WTC11 (cell line): ENCODE data around the gene SPATA9. TPM values are rescaled to one million over a fixed set of nuclear protein-coding genes. Genes with fewer than 3 reads are reported as not detected.
A peak's percentile ranks its signal among the peaks of the same experiment; 100 is the strongest.

Source experiments
- ATAC-seq: fragments of 200-7000 bp; cut with Tn5 transposase; 2 replicates; pipeline ENCODE4 v1.10.0; 2021; ENCODE audit warnings: mild to moderate bottlenecking, moderate library complexity
- CTCF ChIA-PET: fragments of 300-600 bp; sonication (Branson Sonifier 250); formaldehyde crosslinking; loops from one replicate; lab custom pipeline; 2021; ENCODE audit warnings: antibody characterized with exemption; lab: Charles Lee
- POLR2A ChIA-PET: fragments of 350-600 bp; sonication (Branson Sonifier 250); formaldehyde crosslinking; loops from one replicate; lab custom pipeline; 2021; ENCODE audit warnings: antibody characterized with exemption; lab: Charles Lee
- DNase-seq: peaks from one replicate; pipeline ENCODE4 v3.0.0; 2021; ENCODE audit warnings: low spot score
- H3K27ac Mint-ChIP-seq: 2 replicates; pipeline ENCODE4 v1.8.0; 2021; ENCODE audit warnings: mixed read lengths
- H3K27me3 Mint-ChIP-seq: 2 replicates; pipeline ENCODE4 v1.8.0; 2021; ENCODE audit warnings: low read depth, mild to moderate bottlenecking, moderate library complexity, mixed read lengths
- H3K36me3 Mint-ChIP-seq: 2 replicates; pipeline ENCODE4 v1.8.0; 2021; ENCODE audit warnings: mixed read lengths
- H3K4me1 Mint-ChIP-seq: 2 replicates; pipeline ENCODE4 v1.8.0; 2022; ENCODE audit warnings: mixed read lengths
- H3K4me3 Mint-ChIP-seq: 2 replicates; pipeline ENCODE4 v1.8.0; 2021; ENCODE audit warnings: mild to moderate bottlenecking, moderate library complexity, mixed read lengths
- H3K9me3 Mint-ChIP-seq: 2 replicates; pipeline ENCODE4 v1.8.0; 2021; ENCODE audit warnings: mixed read lengths
- CREM ChIP-seq: sonication (generic); formaldehyde crosslinking; IDR thresholded peaks from 2 replicates; pipeline ENCODE4 v1.8.1; 2022; ENCODE audit warnings: mild to moderate bottlenecking, missing genetic modification reagents, moderate library complexity
- ETV6 ChIP-seq: sonication (generic); formaldehyde crosslinking; IDR thresholded peaks from 2 replicates; pipeline ENCODE4 v1.8.1; 2022; ENCODE audit warnings: mild to moderate bottlenecking, missing genetic modification reagents
- FOXK1 ChIP-seq: sonication (generic); formaldehyde crosslinking; IDR thresholded peaks from 2 replicates; pipeline ENCODE4 v1.8.0; 2022; ENCODE audit warnings: mild to moderate bottlenecking, moderate library complexity, missing genetic modification reagents
- GTF2I ChIP-seq: fragments of 250-450 bp; sonication (Bioruptor Pico); conservative IDR thresholded peaks from 2 replicates; pipeline ENCODE4 v1.4.0; 2021; ENCODE audit warnings: mild to moderate bottlenecking
- KAT7 ChIP-seq: sonication (generic); formaldehyde crosslinking; IDR thresholded peaks from 2 replicates; pipeline ENCODE4 v1.8.1; 2023; ENCODE audit warnings: missing genetic modification reagents, mild to moderate bottlenecking, borderline replicate concordance
- RORB ChIP-seq: fragments of 250-450 bp; sonication (Bioruptor Pico); IDR thresholded peaks from 2 replicates; pipeline ENCODE4 v1.9.0; 2021; ENCODE audit warnings: mild to moderate bottlenecking
- ZBTB21 ChIP-seq: sonication (generic); formaldehyde crosslinking; IDR thresholded peaks from 2 replicates; pipeline ENCODE4 v1.8.1; 2023; ENCODE audit warnings: mild to moderate bottlenecking, missing genetic modification reagents, borderline replicate concordance
- ZNF219 ChIP-seq: sonication (generic); formaldehyde crosslinking; IDR thresholded peaks from 2 replicates; pipeline ENCODE4 v1.8.0; 2023; ENCODE audit warnings: missing genetic modification reagents, mild to moderate bottlenecking, borderline replicate concordance
- ZNF396 ChIP-seq: fragments of 250-450 bp; sonication (Bioruptor Pico); IDR thresholded peaks from 2 replicates; pipeline ENCODE4 v1.8.0; 2021; ENCODE audit warnings: mild to moderate bottlenecking, moderate library complexity, borderline replicate concordance
- ZNF416 ChIP-seq: fragments of 250-450 bp; sonication (Bioruptor Pico); IDR thresholded peaks from 2 replicates; pipeline ENCODE4 v1.9.0; 2021; ENCODE audit warnings: mild to moderate bottlenecking, inconsistent platforms
- total RNA-seq: library from RNA; stranded (reverse); gene quantifications from 3 replicates; pipeline ENCODE4 v1.2.3, GENCODE V29; 2021
- TF ChIP-seq, protein P1 (sequence below): fragments of 250-450 bp; sonication (Bioruptor Pico); IDR thresholded peaks from 2 replicates; pipeline ENCODE4 v1.9.0; 2021; ENCODE audit warnings: mild to moderate bottlenecking
- TF ChIP-seq, protein P2 (sequence below): sonication (generic); formaldehyde crosslinking; IDR thresholded peaks from 2 replicates; pipeline ENCODE4 v1.8.0; 2022; ENCODE audit warnings: mild to moderate bottlenecking, missing genetic modification reagents
- TF ChIP-seq, protein P3 (sequence below): sonication (generic); formaldehyde crosslinking; IDR thresholded peaks from 2 replicates; pipeline ENCODE4 v1.8.0; 2023; ENCODE audit warnings: mild to moderate bottlenecking, missing genetic modification reagents
- TF ChIP-seq, protein P4 (sequence below): sonication (generic); formaldehyde crosslinking; IDR thresholded peaks from 2 replicates; pipeline ENCODE4 v1.8.1; 2023; ENCODE audit warnings: mild to moderate bottlenecking, missing genetic modification reagents, moderate library complexity
- TF ChIP-seq, protein P5 (sequence below): sonication (generic); formaldehyde crosslinking; IDR thresholded peaks from 2 replicates; pipeline ENCODE4 v1.8.1; 2022; ENCODE audit warnings: mild to moderate bottlenecking, missing genetic modification reagents, moderate library complexity, borderline replicate concordance
- TF ChIP-seq, protein P6 (sequence below): sonication (generic); formaldehyde crosslinking; IDR thresholded peaks from 2 replicates; pipeline ENCODE4 v1.8.1; 2022; ENCODE audit warnings: low read depth, missing genetic modification reagents, borderline replicate concordance

SPATA9 gene
- total RNA-seq, 1 experiment from 2014 or later, result not detected

DNA sequence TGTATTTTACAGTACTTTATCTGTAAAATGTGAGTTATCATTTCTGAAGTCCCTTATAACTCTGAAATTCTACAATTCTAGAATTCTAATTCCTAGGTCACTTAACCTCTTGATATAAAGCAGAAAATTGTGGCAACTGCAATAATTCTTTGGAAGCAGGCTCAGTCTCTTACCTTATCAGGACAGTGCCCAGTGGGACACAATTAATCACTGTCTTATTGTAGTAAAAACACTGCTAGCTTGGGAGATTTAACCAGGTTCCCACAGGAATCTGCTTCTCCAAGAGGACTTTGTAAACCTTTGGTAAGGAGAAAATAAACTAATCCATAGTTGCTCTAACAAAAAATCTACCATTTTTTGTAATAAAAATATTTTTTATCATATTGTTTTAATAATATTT, 18.3 kb upstream of the SPATA9 start (continued):
- TF ChIP-seq, protein P1, sequence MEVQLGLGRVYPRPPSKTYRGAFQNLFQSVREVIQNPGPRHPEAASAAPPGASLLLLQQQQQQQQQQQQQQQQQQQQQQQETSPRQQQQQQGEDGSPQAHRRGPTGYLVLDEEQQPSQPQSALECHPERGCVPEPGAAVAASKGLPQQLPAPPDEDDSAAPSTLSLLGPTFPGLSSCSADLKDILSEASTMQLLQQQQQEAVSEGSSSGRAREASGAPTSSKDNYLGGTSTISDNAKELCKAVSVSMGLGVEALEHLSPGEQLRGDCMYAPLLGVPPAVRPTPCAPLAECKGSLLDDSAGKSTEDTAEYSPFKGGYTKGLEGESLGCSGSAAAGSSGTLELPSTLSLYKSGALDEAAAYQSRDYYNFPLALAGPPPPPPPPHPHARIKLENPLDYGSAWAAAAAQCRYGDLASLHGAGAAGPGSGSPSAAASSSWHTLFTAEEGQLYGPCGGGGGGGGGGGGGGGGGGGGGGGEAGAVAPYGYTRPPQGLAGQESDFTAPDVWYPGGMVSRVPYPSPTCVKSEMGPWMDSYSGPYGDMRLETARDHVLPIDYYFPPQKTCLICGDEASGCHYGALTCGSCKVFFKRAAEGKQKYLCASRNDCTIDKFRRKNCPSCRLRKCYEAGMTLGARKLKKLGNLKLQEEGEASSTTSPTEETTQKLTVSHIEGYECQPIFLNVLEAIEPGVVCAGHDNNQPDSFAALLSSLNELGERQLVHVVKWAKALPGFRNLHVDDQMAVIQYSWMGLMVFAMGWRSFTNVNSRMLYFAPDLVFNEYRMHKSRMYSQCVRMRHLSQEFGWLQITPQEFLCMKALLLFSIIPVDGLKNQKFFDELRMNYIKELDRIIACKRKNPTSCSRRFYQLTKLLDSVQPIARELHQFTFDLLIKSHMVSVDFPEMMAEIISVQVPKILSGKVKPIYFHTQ (CRISPR knock-in tag), result no peak
- no peak for TF ChIP-seq ZNF416 (CRISPR knock-in tag)
- TF ChIP-seq ZNF396, result no peak

DNA sequence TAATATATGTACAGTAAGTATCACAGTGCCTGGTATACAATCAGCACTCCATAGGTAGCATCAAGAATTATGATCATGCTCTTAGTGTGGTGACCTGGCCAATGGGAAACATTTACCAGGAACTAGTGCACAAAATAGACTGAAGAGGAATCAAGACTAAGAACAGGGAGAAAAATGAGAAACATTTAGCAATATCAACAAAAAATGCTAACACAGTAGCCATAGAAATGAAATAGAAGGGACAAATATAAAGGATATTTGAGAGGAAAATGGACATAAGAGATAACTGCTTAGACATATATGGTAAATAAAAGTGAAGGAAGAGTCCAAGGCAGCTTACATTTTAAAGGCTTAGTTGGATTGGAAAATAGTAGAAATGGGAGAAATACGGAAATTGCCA, 16.5 kb upstream of the SPATA9 start:
- DNase-seq (no peak), ATAC-seq (no peak)
- Mint-ChIP-seq H3K4me1 (no peaks in the 10 kb centered on the region), H3K27me3 (no peaks in the 10 kb centered on the region; the same call in 1 of the 2 replicates), H3K36me3 (no peaks in the 10 kb centered on the region), H3K9me3 (no peaks in the 10 kb centered on the region), H3K27ac (no peak overlapping the region), H3K4me3 (no peak overlapping the region)
- TF ChIP-seq, protein P2, sequence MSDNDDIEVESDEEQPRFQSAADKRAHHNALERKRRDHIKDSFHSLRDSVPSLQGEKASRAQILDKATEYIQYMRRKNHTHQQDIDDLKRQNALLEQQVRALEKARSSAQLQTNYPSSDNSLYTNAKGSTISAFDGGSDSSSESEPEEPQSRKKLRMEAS (CRISPR knock-in tag), result no peak
- TF ChIP-seq, protein P3, sequence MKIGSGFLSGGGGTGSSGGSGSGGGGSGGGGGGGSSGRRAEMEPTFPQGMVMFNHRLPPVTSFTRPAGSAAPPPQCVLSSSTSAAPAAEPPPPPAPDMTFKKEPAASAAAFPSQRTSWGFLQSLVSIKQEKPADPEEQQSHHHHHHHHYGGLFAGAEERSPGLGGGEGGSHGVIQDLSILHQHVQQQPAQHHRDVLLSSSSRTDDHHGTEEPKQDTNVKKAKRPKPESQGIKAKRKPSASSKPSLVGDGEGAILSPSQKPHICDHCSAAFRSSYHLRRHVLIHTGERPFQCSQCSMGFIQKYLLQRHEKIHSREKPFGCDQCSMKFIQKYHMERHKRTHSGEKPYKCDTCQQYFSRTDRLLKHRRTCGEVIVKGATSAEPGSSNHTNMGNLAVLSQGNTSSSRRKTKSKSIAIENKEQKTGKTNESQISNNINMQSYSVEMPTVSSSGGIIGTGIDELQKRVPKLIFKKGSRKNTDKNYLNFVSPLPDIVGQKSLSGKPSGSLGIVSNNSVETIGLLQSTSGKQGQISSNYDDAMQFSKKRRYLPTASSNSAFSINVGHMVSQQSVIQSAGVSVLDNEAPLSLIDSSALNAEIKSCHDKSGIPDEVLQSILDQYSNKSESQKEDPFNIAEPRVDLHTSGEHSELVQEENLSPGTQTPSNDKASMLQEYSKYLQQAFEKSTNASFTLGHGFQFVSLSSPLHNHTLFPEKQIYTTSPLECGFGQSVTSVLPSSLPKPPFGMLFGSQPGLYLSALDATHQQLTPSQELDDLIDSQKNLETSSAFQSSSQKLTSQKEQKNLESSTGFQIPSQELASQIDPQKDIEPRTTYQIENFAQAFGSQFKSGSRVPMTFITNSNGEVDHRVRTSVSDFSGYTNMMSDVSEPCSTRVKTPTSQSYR (CRISPR knock-in tag), result no peak
- TF ChIP-seq, protein P4, sequence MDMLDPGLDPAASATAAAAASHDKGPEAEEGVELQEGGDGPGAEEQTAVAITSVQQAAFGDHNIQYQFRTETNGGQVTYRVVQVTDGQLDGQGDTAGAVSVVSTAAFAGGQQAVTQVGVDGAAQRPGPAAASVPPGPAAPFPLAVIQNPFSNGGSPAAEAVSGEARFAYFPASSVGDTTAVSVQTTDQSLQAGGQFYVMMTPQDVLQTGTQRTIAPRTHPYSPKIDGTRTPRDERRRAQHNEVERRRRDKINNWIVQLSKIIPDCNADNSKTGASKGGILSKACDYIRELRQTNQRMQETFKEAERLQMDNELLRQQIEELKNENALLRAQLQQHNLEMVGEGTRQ (CRISPR knock-in tag), result no peak
- no peak for TF ChIP-seq FOXK1
- no peak for TF ChIP-seq CREM (CRISPR knock-in tag)
- TF ChIP-seq RORB, result no peak
- TF ChIP-seq ETV6 (CRISPR knock-in tag), result no peak
- POLR2A ChIA-PET, result no interaction called here
- CTCF ChIA-PET, result no interaction called here

DNA sequence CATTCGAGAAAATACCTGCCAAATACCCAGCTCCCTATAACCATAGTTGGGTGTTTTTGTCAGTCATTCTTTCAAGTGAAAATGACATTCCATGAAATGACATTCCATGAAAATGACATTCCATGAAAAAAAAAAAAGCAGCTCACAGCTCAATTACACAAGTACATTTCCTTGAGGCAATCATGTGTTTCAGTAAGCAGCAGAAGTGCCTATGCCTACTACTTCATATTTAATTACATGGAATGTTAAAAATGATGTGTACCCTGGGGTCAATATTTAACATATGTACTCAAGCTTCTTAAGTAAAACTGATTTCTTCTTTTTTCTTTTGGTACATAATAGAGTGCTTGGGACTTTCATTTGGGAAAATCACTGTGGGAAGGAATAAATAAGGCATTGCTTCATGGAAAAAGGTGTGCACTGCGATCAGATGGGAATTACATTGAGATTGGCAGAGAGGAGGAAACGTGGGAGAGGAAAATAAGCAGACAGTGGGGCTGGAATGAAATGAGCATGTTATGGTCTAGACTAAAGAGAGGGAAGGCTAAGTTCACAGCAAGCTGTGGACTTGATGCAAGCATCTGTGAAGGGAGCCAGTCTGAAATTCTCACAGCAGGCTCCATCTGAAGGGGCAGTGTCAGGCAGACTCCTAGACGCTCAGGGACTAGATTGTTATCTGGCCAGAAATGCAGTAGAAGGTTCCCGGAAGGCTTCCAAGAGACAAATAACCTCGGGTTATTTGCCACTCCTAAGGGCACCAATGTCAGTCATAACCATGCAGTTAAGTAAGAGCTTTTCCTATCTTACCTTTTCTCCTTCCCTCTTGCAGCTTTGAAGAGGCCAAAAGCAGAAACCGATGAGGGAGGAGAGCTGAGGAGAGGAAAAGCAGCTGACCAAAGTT, 15.2 kb upstream of the SPATA9 start:
- Mint-ChIP-seq H3K27ac (no peak overlapping the region), H3K9me3 (no peaks in the 10 kb centered on the region), H3K4me1 (no peaks in the 10 kb centered on the region), H3K27me3 (no peaks in the 10 kb centered on the region; the same call in 1 of the 2 replicates), H3K36me3 (no peaks in the 10 kb centered on the region), H3K4me3 (no peak overlapping the region)
- ChIA-PET POLR2A (no interaction called here), CTCF (no interaction called here)
- DNase-seq (no peak), ATAC-seq (peak; percentile 34; the same call in 1 of the 2 replicates)
- TF ChIP-seq ZNF219, result no peak

DNA sequence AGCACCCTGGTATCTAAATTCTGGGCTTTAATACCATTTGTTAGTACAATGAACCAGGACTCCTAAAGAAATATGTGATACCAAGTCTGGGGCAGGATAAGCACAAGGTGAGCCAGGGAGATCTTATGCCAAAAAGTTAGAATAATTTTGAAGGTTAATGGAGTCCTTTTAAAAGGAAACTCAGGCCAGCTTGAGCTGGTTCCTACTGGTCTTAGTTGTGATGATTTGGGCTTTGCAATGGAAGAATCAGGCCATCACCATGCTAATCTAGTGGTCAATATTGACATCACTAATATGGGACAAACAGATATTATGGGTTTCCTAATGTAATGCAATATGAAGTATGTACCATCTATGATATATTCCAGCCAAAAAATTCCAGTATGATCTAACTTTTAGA, 7.5 kb upstream of the SPATA9 start:
- ATAC-seq (no peak), DNase-seq (no peak)
- Mint-ChIP-seq H3K27ac (no peak overlapping the region), H3K27me3 (no peaks in the 10 kb centered on the region), H3K4me3 (no peak overlapping the region), H3K9me3 (peaks cover 16% of the 10 kb centered on the region), H3K4me1 (no peaks in the 10 kb centered on the region), H3K36me3 (no peaks in the 10 kb centered on the region)
- CTCF ChIA-PET, result no interaction called here
- POLR2A ChIA-PET, result no interaction called here
- TF ChIP-seq ZBTB21 (no peak), GTF2I (CRISPR knock-in tag) (no peak), KAT7 (CRISPR knock-in tag) (no peak)
- TF ChIP-seq, protein P3 (CRISPR knock-in tag), result no peak
- TF ChIP-seq, protein P5, sequence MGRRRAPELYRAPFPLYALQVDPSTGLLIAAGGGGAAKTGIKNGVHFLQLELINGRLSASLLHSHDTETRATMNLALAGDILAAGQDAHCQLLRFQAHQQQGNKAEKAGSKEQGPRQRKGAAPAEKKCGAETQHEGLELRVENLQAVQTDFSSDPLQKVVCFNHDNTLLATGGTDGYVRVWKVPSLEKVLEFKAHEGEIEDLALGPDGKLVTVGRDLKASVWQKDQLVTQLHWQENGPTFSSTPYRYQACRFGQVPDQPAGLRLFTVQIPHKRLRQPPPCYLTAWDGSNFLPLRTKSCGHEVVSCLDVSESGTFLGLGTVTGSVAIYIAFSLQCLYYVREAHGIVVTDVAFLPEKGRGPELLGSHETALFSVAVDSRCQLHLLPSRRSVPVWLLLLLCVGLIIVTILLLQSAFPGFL (CRISPR knock-in tag), result no peak
- TF ChIP-seq, protein P6, sequence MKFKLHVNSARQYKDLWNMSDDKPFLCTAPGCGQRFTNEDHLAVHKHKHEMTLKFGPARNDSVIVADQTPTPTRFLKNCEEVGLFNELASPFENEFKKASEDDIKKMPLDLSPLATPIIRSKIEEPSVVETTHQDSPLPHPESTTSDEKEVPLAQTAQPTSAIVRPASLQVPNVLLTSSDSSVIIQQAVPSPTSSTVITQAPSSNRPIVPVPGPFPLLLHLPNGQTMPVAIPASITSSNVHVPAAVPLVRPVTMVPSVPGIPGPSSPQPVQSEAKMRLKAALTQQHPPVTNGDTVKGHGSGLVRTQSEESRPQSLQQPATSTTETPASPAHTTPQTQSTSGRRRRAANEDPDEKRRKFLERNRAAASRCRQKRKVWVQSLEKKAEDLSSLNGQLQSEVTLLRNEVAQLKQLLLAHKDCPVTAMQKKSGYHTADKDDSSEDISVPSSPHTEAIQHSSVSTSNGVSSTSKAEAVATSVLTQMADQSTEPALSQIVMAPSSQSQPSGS, result no peak
